Activated CD4-positive, alpha-beta T cell treated with anti-CD3 and anti-CD28 coated beads, Interleukin-2, amount 10 ng/mL, durations not matched to agents 7 days and 5 days (primary cell): ENCODE results near the gene SKP1. TPM values are rescaled to one million over a fixed set of nuclear protein-coding genes. Genes with fewer than 3 reads are reported as not detected.
A peak's percentile ranks its signal among the peaks of the same experiment; 100 is the strongest.

ENCODE experiments used
- CTCF ChIA-PET: fragments of 350-600 bp; sonication (Branson Sonifier 250); formaldehyde crosslinking; loops from one replicate; lab custom pipeline; 2021; ENCODE audit warnings: antibody characterized with exemption; lab: Charles Lee
- POLR2A ChIA-PET: fragments of 350-600 bp; sonication (Branson Sonifier 250); formaldehyde crosslinking; loops from one replicate; lab custom pipeline; 2021; ENCODE audit warnings: antibody characterized with exemption; lab: Charles Lee
- DNase-seq: peaks from one replicate; pipeline ENCODE4 v3.0.0-alpha.2; 2020
- H3K27ac Mint-ChIP-seq: one replicate; pipeline ENCODE4 v1.8.0; 2021; ENCODE audit warnings: mild to moderate bottlenecking, moderate library complexity, mixed read lengths
- H3K27me3 Mint-ChIP-seq: one replicate; pipeline ENCODE4 v1.8.0; 2021; ENCODE audit warnings: mixed read lengths
- H3K36me3 Mint-ChIP-seq: one replicate; pipeline ENCODE4 v1.8.0; 2021; ENCODE audit warnings: low read depth, mixed read lengths
- H3K4me1 Mint-ChIP-seq: one replicate; pipeline ENCODE4 v1.8.0; 2021; ENCODE audit warnings: mixed read lengths
- H3K4me3 Mint-ChIP-seq: one replicate; pipeline ENCODE4 v1.8.0; 2021; ENCODE audit warnings: mild to moderate bottlenecking, moderate library complexity, mixed read lengths
- H3K9me3 Mint-ChIP-seq: one replicate; pipeline ENCODE4 v1.8.0; 2021; ENCODE audit warnings: mixed read lengths
- total RNA-seq, 2 experiments: library from RNA; stranded (reverse); gene quantifications; one replicate each; pipeline ENCODE4 v1.2.3, GENCODE V29; 2021

The SKP1 gene
- total RNA-seq, 2 experiments from 2014 or later, result 194 to 197 TPM

DNA sequence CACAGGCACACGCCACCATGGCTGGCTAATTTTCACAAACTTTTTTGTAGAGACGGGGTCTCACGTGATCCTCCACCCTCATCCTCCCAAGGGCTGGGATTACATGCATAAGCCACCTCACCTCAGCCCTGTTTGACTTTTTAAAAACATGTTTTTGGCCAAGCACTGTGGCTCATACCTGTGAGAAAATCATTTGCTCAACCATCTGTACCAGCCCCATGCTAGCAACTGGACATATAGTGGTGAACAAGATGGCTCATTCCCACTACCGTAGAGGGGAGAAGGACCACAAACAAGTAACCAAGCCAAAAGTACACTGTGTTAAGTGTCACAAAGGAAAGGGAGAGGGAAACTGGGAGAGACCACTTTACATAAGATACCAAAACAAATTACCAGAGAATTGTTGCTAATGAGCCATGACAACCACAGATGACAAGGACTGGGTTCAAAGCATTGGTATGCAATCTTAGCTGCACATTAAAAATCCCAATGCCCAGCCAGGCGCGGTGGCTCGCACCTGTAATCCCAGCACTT, 29.9 kb upstream of the SKP1 start:
- Mint-ChIP-seq H3K4me1 (peaks cover 16% of the 10 kb centered on the region), H3K36me3 (peaks cover 27% of the 10 kb centered on the region), H3K9me3 (no peaks in the 10 kb centered on the region), H3K27ac (no peak overlapping the region), H3K27me3 (no peaks in the 10 kb centered on the region), H3K4me3 (no peak overlapping the region)
- CTCF ChIA-PET, result interaction anchor here (0.6 to 0.7 kb wide), 2 partner anchors 15 kb away, joined by 3 read pairs; no protein-coding TSS in a partner anchor
- POLR2A ChIA-PET, result no interaction called here
- DNase-seq, result no peak

DNA sequence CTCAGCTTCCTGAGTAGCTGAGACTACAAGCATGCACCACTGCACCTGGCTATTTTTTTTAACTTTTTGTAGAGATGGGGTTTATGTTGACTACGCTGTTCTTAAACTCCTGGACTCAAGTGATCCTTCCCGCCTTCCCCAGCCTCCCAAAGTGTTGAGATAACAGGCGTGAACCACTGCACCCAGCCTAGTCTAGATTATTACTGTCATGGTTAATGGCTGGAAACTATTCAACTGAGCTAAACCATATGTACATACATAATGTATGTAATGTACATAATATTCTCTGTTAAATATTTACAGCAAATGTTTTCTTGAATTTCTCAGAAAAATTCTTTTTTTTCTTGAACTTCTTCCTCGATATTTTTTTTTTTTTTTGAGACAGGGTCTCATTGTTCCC, 27.8 kb upstream of the SKP1 start:
- no peaks in the 10 kb centered on the region for H3K9me3 Mint-ChIP-seq
- ChIA-PET POLR2A (no interaction called here), CTCF (interaction anchor here (1.4 to 1.5 kb wide), 2 partner anchors 13 to 165 kb away, joined by 3 to 8 read pairs; no protein-coding TSS in a partner anchor)
- no peak overlapping the region for H3K4me3 Mint-ChIP-seq
- peaks cover 48% of the 10 kb centered on the region for H3K36me3 Mint-ChIP-seq
- peaks cover 12% of the 10 kb centered on the region for H3K4me1 Mint-ChIP-seq
- no peak for DNase-seq
- no peak overlapping the region for H3K27ac Mint-ChIP-seq
- H3K27me3 Mint-ChIP-seq, result no peaks in the 10 kb centered on the region

GRCh38 chr5:134203630-134204029, 26.9 kb upstream of the SKP1 start:
- no peak for DNase-seq
- no peaks in the 10 kb centered on the region for H3K27me3 Mint-ChIP-seq
- ChIA-PET CTCF (no interaction called here), POLR2A (no interaction called here)
- H3K4me3 Mint-ChIP-seq, result no peak overlapping the region
- H3K36me3 Mint-ChIP-seq, result peaks cover 56% of the 10 kb centered on the region
- no peaks in the 10 kb centered on the region for H3K9me3 Mint-ChIP-seq
- no peak overlapping the region for H3K27ac Mint-ChIP-seq
- H3K4me1 Mint-ChIP-seq, result peaks cover 4% of the 10 kb centered on the region

DNA sequence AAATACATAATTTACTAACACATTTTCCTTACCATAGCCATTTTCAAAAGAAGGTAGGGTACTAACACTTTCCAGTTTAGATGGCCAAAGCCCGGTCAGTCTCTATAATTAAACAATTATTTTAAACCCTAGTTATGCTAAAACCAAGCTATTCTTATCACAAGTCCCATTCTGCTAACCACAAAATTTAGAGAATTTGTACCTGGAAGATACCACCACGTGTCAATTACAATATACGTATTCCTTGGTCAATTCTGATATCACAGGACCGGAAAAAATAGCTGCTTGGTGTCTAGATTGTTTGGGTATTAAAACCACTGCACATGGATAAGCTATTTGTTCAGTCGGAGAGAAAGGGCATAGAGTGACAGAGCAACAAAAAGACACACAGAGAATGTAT, 18.9 kb upstream of the SKP1 start:
- no peak overlapping the region for H3K4me3 Mint-ChIP-seq
- no peaks in the 10 kb centered on the region for H3K9me3 Mint-ChIP-seq
- no peak for DNase-seq
- no peaks in the 10 kb centered on the region for H3K27me3 Mint-ChIP-seq
- ChIA-PET CTCF (interaction anchor here (1.0 to 1.9 kb wide), 3 partner anchors 11 to 215 kb away, joined by 3 to 4 read pairs (median 3); no protein-coding TSS in a partner anchor), POLR2A (no interaction called here)
- H3K4me1 Mint-ChIP-seq, result no peaks in the 10 kb centered on the region
- H3K36me3 Mint-ChIP-seq, result peaks cover 58% of the 10 kb centered on the region
- H3K27ac Mint-ChIP-seq, result no peak overlapping the region

DNA sequence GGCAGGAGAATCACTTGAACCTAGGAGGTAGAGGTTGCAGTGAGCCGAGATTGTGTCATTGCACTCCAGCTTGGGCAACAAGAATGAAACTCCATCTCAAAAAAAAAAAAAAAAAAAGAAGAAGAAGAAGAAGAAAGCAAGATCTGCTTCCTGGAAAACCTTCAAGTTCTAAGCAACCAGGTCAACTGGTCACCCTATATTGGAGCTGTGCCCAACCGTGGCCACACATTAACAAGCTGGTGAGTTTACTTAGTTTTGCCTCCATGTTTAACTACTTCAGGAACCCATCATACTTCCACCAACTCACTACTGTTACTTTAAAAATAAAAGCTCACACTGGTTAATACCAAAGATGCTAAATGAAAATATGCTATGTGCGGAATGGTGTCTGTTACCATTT, 12.3 kb upstream of the SKP1 start:
- no peaks in the 10 kb centered on the region for H3K27me3 Mint-ChIP-seq

DNA sequence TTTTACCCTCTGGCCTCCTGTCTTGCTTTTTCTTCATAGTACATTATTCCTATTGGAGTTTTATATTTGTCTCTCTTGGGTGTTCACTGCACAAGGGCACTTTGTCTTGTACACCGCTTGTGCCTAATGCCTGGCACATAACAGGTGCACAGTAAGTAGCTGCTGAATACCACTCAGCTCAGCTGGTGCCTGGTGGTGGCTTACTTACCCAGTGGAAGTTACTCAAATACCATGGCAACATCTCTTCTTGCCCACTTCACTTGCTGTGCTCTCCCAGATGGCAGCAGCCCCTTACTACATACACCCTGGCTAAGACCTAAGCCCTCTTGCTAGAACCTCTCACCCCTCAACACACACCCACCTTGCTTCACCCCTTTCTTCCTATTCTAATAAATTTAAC, 11.3 kb upstream of the SKP1 start:
- no peaks in the 10 kb centered on the region for H3K9me3 Mint-ChIP-seq
- no peak overlapping the region for H3K27ac Mint-ChIP-seq
- H3K27me3 Mint-ChIP-seq, result no peaks in the 10 kb centered on the region
- no peak overlapping the region for H3K4me3 Mint-ChIP-seq
- H3K4me1 Mint-ChIP-seq, result no peaks in the 10 kb centered on the region
- no peaks in the 10 kb centered on the region for H3K36me3 Mint-ChIP-seq
- CTCF ChIA-PET, result interaction anchor here (1.0 to 1.2 kb wide), 2 partner anchors 34 to 148 kb away, joined by 4 read pairs; no protein-coding TSS in a partner anchor
- no peak for DNase-seq
- POLR2A ChIA-PET, result no interaction called here

More for the DNA sequence above, 12.3 kb upstream of the SKP1 start:
- no peak overlapping the region for H3K27ac Mint-ChIP-seq
- H3K4me1 Mint-ChIP-seq, result no peaks in the 10 kb centered on the region
- H3K4me3 Mint-ChIP-seq, result no peak overlapping the region
- DNase-seq, result no peak
- peaks cover 5% of the 10 kb centered on the region for H3K36me3 Mint-ChIP-seq
- ChIA-PET POLR2A (no interaction called here), CTCF (interaction anchor here (0.6 to 2.8 kb wide), 2 partner anchors 36 to 100 kb away, joined by 4 to 6 read pairs; partner anchors contain the start of gene PPP2CA)
- H3K9me3 Mint-ChIP-seq, result no peaks in the 10 kb centered on the region

- no peaks in the 10 kb centered on the region for H3K4me1 Mint-ChIP-seq
- CTCF ChIA-PET, result interaction anchor here (0.7 to 1.8 kb wide), 9 partner anchors 11 to 109 kb away, joined by 3 to 7 read pairs (median 4); no protein-coding TSS in a partner anchor
- peaks cover 2% of the 10 kb centered on the region for H3K27me3 Mint-ChIP-seq
- H3K27ac Mint-ChIP-seq, result no peak overlapping the region
- no peak overlapping the region for H3K4me3 Mint-ChIP-seq
- H3K9me3 Mint-ChIP-seq, result no peaks in the 10 kb centered on the region
- no peaks in the 10 kb centered on the region for H3K36me3 Mint-ChIP-seq
- POLR2A ChIA-PET, result interaction anchor here (0.6 kb wide), 1 partner anchor 40 kb away, joined by 3 read pairs; no protein-coding TSS in a partner anchor
- DNase-seq, result peak; percentile 85
These were observed 7.7 kb upstream of the SKP1 start for GRCh38 chr5:134184155-134185135.

DNA sequence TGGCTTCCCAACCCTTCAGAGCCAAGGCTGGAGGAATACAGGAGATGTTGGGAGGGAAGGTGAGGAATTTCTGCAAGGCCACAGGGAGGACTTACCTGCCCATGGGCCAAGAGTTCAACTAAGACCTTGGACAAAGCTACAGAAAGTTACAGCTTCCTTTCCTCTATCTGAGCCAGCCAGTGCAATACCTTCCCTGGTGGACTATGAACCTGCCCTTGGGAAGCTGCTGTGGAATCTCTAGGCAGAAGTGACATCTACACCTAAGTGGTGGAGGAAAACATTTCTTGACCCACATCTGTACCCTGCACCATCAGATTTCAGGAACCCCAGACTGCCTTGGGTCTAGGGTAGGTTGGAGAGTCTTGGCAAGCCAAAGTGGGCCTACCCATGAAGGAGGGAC, 6.7 kb upstream of the SKP1 start:
- H3K9me3 Mint-ChIP-seq, result no peaks in the 10 kb centered on the region
- H3K27me3 Mint-ChIP-seq, result peaks cover 2% of the 10 kb centered on the region
- H3K36me3 Mint-ChIP-seq, result no peaks in the 10 kb centered on the region
- no peak overlapping the region for H3K4me3 Mint-ChIP-seq
- H3K27ac Mint-ChIP-seq, result no peak overlapping the region
- no peak for DNase-seq
- no peaks in the 10 kb centered on the region for H3K4me1 Mint-ChIP-seq
- ChIA-PET CTCF (interaction anchor here (0.6 to 1.8 kb wide), 9 partner anchors 19 to 293 kb away, joined by 3 to 7 read pairs (median 3); partner anchors contain the start of gene PPP2CA), POLR2A (no interaction called here)

GRCh38 chr5:134178096-134178419, 1.3 kb upstream of the SKP1 start:
- POLR2A ChIA-PET, result no interaction called here
- Mint-ChIP-seq H3K27me3 (peaks cover 2% of the 10 kb centered on the region), H3K4me3 (peak overlapping the region; percentile 97), H3K36me3 (peaks cover 11% of the 10 kb centered on the region), H3K9me3 (no peaks in the 10 kb centered on the region), H3K27ac (peak overlapping the region; percentile 99), H3K4me1 (peaks cover 24% of the 10 kb centered on the region)
- DNase-seq, result no peak
- CTCF ChIA-PET, result interaction anchor here (0.5 to 1.6 kb wide), 4 partner anchors 8 to 560 kb away, joined by 3 to 5 read pairs (median 4); partner anchors contain the start of gene CAMLG

DNA sequence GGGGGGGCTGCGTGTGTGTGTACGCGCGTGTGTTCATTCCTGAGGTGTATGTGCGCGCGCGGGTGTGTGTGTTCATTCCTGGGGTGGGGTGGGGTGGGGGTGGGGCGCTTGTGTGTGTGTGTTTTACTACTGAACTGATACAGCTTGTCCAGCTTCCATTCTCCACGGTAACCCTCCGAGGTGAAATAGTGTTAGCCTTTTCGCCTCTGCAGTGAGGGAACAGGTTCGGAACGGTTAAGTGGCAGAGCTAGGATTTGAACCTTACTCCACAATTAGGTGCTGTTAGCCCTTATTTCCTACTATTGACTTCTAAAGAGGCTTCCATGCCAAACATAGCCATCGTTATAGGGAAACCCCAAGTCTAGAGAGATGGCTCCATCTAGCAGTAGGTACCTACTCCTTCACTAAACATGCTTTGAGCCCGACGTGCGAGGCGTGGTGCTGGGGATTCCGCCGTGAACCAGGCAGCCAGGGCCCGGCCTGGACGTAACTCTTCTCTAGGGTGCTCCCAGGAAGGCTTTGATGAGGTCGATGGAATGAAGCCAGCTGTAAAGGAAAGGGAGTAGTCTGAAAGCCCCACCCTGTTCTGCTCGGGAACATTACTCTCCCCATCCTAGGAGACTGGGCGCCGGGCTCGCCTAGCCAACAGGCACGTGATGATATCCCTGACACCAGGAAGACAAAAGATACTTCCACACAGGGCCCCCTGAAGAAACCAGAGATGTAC, 782 bp upstream of the SKP1 start:
- H3K4me3 Mint-ChIP-seq, result peak overlapping the region; percentile 97
- H3K9me3 Mint-ChIP-seq, result no peaks in the 10 kb centered on the region
- peak overlapping the region; percentile 99 for H3K27ac Mint-ChIP-seq
- ChIA-PET CTCF (interaction anchor here (0.5 to 1.7 kb wide), 8 partner anchors 9 to 561 kb away, joined by 3 to 6 read pairs (median 4); partner anchors contain the start of gene CAMLG), POLR2A (interaction anchor here (0.6 to 1.1 kb wide), 2 partner anchors 47 to 379 kb away, joined by 3 read pairs; no protein-coding TSS in a partner anchor)
- DNase-seq, result no peak
- peaks cover 24% of the 10 kb centered on the region for H3K4me1 Mint-ChIP-seq
- H3K27me3 Mint-ChIP-seq, result peaks cover 2% of the 10 kb centered on the region
- peaks cover 14% of the 10 kb centered on the region for H3K36me3 Mint-ChIP-seq

DNA sequence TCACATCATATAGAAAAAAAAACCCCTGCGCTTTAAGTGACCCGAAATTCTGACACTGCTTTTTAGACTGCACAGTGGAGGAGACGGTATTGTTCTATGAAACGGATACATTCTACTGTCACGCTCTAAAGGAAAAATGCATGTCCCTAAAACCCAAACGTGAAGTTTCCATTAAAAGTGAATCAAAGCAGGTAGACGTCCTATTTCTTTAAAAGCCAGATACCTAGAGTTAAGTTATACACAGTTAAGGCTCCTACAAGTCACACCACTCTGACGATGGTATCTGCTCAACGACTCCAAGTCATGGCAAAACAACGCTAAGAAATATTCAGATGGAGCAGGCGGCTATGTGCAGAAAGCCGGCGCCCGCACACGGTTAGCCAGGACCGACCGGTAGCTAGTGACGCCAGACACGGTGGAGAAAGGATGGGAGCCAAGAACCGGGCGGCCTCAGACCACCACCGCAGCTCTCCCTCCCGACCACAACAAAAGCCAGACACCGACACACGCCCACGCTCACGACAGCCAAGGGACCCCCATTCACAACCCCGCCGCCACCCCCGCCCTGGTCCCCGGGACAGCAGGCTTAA, 734 bp downstream of the SKP1 start:
- H3K36me3 Mint-ChIP-seq, result peaks cover 28% of the 10 kb centered on the region
- H3K27ac Mint-ChIP-seq, result peak overlapping the region; percentile 99
- ChIA-PET CTCF (interaction anchor here (0.6 to 1.7 kb wide), 3 partner anchors 136 to 412 kb away, joined by 3 to 5 read pairs (median 4); no protein-coding TSS in a partner anchor), POLR2A (interaction anchor here (0.7 kb wide), 1 partner anchor 47 kb away, joined by 4 read pairs; no protein-coding TSS in a partner anchor)
- H3K9me3 Mint-ChIP-seq, result no peaks in the 10 kb centered on the region
- H3K4me1 Mint-ChIP-seq, result peaks cover 36% of the 10 kb centered on the region
- H3K27me3 Mint-ChIP-seq, result no peaks in the 10 kb centered on the region
- H3K4me3 Mint-ChIP-seq, result peak overlapping the region; percentile 97
- peak; percentile 46 for DNase-seq
